ENCODE results near the gene MAN1A1.
"Not testable (repeated sequence)": the region's sequence is repeated elsewhere in the genome, so short reads cannot be mapped to it uniquely, and the experiment has no call there.

Gene MAN1A1

GRCh38 chr6:119162134-119162775 is 187.3 kb downstream of the MAN1A1 start:
- DNase-seq = no peak

- peak; percentile 81 for DNase-seq
These were observed 188.1 kb downstream of the MAN1A1 start for GRCh38 chr6:119161438-119161837.

- DNase-seq = no peak
These were observed 188.7 kb downstream of the MAN1A1 start for GRCh38 chr6:119160911-119161310.

- DNase-seq = no peak
These were observed 191.3 kb downstream of the MAN1A1 start for GRCh38 chr6:119158057-119158848.

GRCh38 chr6:119157506-119157815 is 192.1 kb downstream of the MAN1A1 start:
- no peak for DNase-seq

GRCh38 chr6:119156757-119157505 is 192.6 kb downstream of the MAN1A1 start:
- DNase-seq = no peak

GRCh38 chr6:119156082-119156481 is 193.5 kb downstream of the MAN1A1 start:
- DNase-seq = not testable (repeated sequence)

GRCh38 chr6:119152187-119152586 is 197.4 kb downstream of the MAN1A1 start:
- no peak for DNase-seq

GRCh38 chr6:119148825-119149525 is 200.6 kb downstream of the MAN1A1 start:
- no peak for DNase-seq

GRCh38 chr6:119148098-119148824 is 201.3 kb downstream of the MAN1A1 start:
- DNase-seq = no peak

GRCh38 chr6:119147101-119148053 is 202.2 kb downstream of the MAN1A1 start:
- DNase-seq = no peak

- no peak for DNase-seq
These were observed 204.4 kb downstream of the MAN1A1 start for GRCh38 chr6:119145111-119145510.

- no peak for DNase-seq
These were observed 206.9 kb downstream of the MAN1A1 start for GRCh38 chr6:119142637-119143036.

- DNase-seq = no peak
These were observed 207.5 kb downstream of the MAN1A1 start for GRCh38 chr6:119142041-119142440.

- no peak for DNase-seq
These were observed 209.1 kb downstream of the MAN1A1 start for GRCh38 chr6:119140196-119141140.

GRCh38 chr6:119138906-119139541 is 210.5 kb downstream of the MAN1A1 start:
- DNase-seq = no peak

- no peak for DNase-seq
These were observed 212.1 kb downstream of the MAN1A1 start for GRCh38 chr6:119137194-119138072.

GRCh38 chr6:119134752-119135151 is 214.8 kb downstream of the MAN1A1 start:
- DNase-seq = no peak

GRCh38 chr6:119133400-119133799 is 216.2 kb downstream of the MAN1A1 start:
- no peak for DNase-seq

All from NCI-H524 treated with DMSO at 0.1 percent for 48 hours (cell line).